GM18517 (cell line): Measurements from ENCODE around the gene TTLL5.
"Not testable (repeated sequence)": the region's sequence is repeated elsewhere in the genome, so short reads cannot be mapped to it uniquely, and the experiment has no call there.

ENCODE experiments used
- ATAC-seq: cut with Tn5 transposase; IDR thresholded peaks from one replicate; pipeline ENCODE4 v1.9.1; 2021; ENCODE audit warnings: mild to moderate bottlenecking, moderate library complexity; ENCODE audit not compliant: unreplicated experiment

The TTLL5 gene

DNA sequence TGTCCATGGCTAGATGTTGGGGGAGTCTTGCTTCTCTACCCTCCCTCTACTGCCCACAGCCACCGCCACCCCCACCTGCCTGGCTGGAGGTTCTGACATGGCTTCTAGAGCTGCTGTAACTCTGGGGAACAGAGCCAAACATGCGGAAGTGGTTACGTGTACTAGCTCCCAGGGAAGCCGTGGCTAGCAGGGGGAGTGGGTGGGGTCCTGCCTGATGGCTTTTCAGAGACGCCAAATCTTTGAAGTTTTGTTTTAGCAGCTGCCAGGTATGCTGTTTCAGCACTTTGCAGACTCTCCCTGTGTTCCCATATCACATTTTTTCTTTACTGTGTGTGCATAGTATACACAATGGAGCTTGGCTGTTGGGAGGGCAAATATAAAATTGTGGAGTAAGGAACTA is 170.4 kb downstream of the TTLL5 start:
- ATAC-seq = no peak

DNA sequence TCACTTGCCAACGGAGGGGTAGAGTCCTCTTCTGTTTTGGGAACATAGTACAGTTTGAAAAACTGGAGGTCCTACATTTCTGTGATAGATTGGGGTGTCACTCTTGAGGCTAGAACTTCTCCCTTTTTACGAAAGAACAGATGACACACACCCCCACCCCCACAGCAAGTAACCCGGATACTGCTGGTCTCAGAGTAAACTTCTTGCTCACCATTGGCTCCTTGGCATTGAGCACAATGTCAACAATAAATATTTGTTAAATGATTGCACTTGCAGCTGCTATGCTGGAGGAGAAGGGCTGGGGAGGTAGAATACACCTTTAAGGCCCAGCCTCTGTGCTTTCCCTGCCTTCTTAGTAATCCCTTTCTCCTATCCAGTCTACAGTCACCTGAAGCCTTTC is 170.9 kb downstream of the TTLL5 start:
- ATAC-seq = no peak

DNA sequence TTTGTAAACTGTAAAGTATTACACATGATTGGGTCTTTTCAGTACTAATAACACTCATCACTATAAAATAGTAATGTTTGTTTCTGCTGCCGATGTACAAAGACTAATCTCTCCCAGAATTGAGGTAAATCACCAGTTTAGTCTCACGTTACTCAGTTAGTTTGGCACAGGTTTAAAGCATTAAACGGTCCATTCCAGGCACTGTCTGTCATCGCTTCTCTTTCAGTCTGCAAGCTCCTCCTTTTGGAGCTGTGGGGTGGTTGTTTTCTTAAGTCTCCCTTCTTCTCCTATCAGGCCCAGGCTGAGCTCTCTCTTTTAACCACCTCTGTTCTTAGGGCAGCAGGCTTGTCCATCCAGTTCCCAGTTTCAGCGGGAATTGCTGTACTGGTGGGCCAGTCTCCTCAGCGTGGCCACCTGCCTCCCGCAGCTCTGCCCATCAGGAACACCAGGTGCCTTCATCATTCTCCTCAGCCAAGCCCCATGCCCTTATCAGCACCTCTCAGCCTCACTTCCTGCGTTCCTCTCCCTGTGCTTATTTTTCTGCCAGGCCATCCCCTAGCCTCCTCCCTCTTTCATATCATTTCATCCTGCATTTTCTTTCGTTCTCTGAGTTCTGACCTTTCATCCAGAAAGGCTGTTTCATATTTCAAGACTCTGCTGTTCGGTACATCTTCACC is 171.7 kb downstream of the TTLL5 start:
- no peak for ATAC-seq

DNA sequence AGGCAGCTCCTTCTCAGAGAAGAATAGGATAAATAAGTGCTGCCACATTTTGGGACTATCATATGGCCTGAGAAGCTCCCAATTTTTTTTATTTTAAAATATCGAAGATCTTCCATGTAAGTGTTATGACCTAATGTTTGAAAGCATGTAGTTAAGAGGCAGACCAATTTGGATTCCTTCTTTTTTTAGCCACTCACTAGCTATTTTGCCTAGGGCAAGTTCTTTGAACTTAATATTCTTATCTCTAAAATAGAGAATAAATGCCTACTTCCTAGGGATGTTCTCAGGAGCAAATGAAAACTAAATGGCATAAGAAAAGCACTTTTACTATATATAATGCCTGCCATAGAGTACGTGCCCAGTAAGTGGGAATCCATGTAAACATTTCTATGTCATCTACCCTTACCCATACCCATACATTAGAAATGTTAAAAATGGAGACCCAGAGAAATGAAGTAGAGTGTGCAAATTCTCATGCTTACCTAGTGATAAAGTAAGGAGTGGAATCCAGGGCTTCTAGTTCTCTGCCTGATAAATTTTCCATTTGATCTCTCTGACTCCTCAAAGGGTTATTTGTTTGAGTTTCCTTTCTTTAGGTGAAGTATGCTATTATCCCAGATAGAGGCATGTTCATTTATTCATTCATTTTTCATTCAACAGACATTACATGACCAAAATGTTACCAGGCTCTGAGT is 172.4 kb downstream of the TTLL5 start:
- no peak for ATAC-seq

DNA sequence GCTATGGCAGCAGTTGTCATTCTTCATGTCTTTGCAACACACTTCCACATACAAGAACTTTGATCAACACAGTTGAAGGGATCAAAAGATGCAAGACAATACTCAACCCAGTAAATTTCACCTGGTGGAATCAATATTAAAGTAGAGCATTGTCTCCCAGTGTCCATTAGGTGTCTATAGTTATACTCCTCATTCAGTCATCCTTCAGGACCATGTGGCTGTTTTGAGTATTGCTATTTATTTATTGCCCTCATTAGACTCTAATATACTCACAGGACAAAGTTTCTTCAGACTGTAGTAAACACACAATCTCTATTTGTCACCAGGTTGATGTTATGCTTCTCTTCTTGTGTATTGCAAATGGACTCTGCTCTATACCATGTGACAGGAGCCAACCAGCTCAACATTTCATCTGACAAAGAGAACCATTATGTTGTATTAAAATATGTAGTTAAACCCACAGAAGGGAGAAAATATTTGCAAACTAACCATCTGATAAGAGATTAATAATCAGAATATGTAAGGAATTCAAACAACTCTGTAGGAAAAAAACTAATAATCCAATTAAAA is 174.2 kb downstream of the TTLL5 start:
- no peak for ATAC-seq

DNA sequence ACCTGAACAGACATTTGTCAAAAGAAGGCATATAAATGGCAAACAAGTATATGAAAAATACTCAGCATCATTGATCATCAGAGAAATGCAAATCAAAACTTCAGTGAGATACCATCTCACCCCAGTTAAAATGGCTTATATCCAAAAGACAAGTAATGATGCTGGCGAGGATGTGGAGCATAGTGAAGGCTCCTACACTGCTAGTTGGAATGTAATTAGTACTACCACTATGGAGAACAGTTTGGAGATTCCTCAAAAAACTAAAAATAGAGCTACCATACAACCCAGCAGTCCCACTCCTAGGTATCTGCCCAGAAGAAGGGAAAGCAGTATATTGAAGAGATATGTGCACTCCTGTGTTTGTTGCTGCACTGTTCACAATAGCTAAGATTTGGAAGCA is 174.7 kb downstream of the TTLL5 start:
- no peak for ATAC-seq

DNA sequence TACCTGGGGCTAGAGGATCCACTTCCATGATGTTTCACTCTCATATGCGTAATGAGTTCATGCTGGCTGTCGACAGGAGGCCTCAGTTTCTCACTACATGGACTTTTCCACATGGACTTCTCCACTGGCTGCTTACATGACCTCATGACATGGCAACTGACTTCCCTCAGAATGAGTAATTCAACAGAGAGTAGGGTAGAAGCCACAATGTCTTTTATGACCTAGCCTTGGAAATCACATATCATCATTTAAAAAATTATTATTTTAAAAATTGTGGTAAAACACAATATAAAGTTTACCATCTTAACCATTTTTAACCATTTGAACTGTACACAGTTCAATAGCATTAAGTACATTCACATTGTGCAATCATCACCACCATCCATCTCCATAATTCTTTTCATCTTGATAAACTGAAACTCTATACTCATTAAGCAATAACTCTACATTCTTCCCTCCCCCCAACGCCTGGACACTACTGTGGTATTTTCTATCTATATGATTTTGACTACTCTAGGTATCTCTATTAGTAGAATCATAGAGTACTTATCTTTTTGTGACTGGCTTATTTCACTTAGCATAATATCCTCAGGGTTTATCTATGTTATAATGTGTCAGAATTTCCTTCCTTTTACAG is 176.2 kb downstream of the TTLL5 start:
- no peak for ATAC-seq

DNA sequence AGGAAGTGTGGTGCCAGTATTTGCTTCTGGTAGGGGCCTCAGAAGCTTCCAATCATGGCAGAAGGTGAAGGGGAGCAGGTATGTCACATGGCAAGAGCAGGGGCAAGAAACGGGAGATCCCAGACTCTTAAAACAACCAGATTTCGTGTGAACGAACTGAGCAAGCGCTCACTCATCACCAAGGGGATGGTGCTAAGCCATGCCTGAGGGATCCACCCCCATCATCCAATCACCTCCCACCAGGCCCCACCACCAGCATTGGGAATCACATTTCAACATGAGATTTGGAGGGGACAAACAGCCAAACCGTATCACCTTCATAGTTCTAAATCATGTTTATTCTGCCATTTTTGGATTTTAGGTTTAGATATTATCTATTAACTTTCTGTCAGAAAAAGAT is 179.9 kb downstream of the TTLL5 start:
- no peak for ATAC-seq

DNA sequence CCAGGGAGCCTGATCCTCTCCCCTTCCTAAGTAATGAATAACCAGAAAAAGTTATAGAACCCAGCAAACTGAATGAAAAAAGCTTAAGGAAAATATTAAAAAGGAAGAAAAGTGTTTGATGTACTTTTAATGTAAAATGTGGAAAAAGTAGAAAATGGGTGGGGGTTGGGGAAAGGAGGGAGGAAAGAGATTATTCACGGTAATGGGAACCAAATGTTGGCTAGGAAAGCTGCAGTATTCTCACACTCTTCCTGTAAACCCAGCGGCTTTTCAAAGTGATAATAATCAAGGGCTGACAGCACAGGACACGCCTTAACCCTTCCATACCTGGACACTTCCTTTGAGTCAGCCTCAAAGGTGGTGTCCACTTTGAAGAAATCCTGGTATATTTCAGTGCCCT is 181.5 kb downstream of the TTLL5 start:
- ATAC-seq = no peak

DNA sequence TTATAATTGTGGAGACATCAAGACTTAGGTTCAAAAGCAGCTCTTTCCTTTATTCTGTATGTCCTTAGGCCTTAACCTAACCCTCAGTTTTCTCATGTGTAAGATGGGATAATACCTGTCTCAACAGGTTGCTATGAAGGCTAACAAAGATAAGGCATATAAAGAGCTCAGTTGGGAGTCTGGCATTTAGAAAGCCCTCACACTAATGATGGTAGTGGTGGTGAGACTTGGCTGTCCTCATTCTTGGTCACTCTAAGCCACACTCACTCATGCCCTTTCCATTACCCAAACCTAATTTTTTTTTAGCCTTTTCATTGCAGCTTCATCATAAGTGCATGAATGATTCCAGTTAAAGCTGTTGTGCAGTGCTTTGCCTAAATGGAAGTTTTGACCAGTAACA is 183.4 kb downstream of the TTLL5 start:
- no peak for ATAC-seq

DNA sequence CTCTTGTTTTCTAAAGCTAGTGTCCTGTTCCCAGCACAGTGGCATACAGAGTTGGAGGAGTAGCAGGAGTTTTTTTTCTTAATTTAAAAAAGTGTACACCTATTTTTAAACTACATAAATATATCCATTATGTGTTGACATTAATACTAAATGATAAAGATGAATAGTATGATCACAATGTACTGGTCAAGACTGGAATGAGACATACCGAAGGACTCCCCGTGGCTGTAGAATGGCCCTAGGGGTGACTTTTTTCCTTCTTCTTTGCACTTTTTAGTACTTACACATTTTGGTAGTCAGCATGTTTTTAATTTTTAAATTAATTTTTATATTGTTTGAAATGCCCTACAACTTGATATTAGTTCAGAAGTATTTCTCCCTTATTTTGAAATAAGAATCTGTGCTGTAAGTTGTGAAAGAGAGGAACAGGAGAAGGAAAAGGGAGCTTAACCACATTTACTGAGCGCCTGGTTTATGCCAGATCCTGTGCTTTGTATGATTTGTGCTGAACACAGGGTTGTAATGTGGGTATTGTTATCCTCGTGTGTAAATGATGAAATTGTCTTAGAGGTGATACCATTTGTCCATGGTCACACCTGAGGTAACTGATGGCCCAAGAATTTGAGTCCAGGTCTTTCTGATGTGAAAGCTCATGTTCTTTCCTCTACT is 184.2 kb downstream of the TTLL5 start:
- no peak for ATAC-seq

DNA sequence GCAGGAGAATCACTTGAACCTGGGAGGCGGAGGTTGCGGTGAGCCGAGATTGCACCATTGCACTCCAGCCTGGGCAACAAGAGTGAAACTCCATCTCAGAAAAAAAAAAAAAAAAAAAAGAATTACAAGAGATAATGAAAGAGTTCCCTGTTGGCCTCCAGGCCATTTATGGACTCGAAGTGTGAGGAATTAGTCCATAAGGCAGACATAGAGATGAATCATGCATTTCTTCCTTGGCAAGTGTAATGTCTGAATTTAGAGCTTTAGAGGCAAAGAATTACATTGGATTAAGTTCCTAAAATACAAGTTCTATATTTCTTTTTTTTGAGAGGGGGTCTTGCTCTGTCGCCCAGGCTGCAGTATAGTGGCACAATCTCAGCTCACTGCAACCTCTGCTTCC is 185.6 kb downstream of the TTLL5 start:
- not testable (repeated sequence) for ATAC-seq

DNA sequence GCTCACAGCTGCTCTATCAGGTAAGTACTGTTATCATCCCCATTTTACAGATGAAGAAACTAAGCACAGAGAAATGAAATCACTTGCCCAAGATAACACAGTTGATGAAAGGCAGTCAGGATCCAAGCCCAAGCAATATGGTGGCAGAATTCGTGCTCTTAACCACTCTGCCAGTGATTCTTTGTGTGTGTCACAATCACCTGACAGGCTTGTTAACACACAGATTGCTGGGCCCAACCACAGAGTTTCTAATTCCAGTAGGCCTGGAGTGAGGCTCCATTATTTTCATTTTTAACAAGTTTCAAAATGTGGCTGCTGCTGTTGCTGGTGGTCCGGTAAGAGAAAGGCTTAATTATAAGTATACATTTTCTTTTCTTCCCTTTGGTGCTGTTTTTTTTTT is 186.5 kb downstream of the TTLL5 start:
- no peak for ATAC-seq

DNA sequence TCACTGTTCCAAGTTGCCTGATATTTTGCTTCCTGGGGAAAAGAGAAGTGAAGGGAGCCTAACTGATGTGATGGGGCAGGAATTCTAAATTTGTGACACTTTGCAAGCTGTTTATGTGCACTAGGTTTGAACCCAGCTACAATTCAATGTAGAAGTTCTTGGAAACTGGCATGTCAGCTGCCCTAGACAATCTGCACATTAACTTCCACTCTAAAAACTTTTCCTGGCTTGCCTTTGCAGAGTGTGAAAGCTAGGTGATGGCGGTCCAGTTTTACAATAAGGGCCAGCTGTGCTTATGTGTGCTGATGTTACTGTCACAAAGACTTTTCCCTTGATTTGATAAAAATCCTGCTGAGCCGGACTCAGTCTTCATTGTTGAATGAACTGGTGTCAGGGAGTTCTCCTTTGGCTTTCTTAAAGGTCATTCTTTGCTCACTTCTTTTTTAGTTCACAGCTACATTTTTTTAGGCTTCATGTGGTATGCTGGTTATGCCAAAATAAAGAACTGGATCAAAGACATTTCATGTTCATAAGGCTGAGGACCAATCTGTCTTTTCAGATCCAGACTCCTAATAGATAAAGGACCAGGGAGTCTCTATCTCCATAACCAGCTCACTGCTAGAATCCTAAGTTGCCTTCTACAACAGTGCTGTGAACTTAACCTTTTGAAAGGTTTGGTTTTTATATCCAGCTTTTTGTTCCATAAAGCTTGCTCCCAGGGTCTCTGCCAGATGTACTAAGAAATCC is 187.3 kb downstream of the TTLL5 start:
- no peak for ATAC-seq

DNA sequence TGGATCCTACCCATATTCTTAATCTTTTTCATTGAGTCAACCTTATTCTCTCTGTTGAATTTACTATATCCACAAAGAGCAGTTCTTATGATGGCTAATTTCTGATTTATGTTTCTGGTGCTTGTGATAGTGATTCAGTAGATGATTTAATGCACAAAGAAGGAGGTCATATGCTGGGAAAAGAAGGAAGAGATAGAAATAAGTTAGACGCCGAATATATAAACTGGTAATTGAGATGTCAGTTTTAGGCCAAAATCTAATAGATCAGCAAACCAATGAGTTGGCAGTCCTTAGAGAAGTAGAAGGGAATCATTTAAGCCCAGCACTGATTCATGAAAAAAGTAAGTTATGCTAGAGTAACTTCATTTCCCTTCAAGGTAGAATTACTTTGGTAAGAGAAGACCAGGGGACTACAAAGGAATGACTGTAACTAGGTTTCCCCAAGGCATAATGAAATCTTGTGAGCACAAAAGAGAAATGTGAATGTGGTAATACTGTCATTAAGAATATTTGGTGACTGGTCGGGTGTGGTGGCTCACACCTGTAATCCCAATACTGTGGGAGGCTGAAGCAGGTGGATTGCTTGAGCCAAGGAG is 188.4 kb downstream of the TTLL5 start:
- no peak for ATAC-seq

DNA sequence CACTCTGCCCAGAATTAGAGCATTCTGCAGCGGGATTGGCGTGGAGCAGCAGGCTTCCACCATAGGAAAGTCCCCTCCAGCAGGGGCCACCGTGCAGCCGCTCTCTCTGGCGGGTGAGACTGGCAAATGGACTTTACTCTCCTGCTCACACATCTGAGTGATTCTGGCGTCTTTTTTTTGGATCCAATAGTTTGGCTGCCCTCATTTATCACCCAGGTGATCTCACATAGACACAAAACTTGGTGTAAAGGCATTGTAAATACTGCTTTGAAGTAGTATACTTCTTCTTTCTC is 190.5 kb downstream of the TTLL5 start:
- ATAC-seq = no peak

DNA sequence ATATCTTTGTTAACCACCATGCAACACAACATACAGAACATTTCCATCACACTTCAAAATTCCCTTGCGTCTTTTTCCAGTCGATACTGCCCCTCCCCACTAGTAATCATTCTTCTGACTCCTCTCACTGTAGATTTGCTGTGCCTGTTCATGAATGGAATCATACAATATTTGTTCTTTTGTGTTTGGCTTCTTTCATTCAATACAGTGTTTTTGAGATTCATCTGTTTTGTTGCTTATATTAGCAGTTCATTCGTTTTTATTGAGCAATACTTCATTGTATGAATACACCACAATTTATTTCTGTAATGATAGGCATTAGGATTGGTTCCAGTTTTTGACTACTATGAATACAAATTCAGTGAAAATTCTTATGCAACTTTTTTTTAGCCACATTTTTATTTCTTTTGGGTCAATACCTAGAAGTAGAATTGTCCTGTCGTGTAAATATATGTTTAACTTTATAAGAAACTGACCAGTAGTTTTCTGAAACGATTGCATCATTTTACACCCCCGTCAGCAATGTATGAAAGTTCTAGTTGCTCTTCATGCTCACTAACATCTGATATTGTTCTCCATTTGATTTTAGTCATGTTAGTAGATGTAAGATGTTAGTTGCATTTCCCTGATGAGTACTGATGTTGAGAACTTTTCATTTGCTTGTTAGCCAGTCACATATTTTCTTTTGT is 193.2 kb downstream of the TTLL5 start:
- no peak for ATAC-seq

DNA sequence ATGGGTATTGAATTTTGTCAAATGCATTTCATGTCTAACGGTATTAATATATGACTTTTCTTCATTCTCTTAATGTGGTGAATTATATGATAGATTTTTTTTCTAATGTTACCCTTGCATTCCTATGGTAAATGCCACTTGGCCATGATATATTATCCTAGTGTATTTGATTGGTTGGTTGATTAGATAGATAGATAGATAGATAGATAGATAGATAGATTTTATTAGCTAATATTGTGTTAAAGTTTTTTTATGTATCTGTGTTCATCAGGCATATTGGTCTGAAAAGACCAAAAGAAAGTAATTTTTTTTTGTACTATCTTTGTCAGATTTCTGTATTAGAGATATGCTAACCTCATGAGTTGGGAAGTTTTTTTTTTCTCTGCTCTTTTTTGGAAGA is 196.2 kb downstream of the TTLL5 start:
- ATAC-seq = no peak

DNA sequence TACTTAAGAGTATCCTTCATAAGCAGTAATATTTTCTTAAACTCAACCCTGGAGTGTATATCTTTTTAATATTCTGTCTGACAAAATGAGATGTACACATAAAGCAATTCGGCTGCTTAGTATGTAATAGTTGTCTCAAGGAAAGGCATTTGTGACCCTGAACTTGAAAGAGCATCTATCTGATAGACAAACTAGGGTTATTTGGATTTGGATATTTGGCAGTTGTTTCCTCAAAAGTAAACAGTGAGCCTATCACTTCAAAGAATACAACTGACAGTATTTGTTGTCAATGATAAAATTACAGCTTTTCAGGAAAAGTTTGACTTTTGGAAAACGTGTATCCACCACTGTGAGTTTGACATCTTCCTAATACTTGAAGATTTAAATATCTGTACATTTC is 197.3 kb downstream of the TTLL5 start:
- no peak for ATAC-seq

DNA sequence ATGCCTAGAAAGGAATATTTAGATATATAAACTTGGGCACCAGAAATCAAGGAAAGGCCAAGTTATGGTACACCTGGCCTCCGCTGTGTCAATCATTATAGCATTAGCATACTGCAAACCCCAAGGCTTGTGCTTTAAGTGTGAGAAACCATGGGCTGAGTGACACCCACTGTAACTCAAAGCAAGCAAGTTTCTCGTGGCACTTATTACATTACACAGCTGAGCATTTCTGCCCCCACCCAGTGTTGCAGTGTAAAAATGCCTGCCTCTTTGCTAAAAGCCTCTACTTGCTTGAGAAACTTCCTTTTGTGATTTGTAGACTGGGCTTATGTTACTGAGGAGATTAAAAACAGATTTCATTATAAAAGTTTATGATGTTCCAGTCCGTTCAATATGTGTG is 198.7 kb downstream of the TTLL5 start:
- no peak for ATAC-seq
